WTC11 (cell line): ENCODE measurements around the gene SPATC1L.

Source experiments
- CREB1 ChIP-seq: sonication (generic); formaldehyde crosslinking; IDR thresholded peaks from 2 replicates; pipeline ENCODE4 v1.8.0; 2023; ENCODE audit warnings: mild to moderate bottlenecking, missing genetic modification reagents
- CTCF ChIP-seq: fragments of 200-600 bp; IDR thresholded peaks from 2 replicates; pipeline ENCODE4 v1.8.0; 2022; ENCODE audit warnings: antibody characterized with exemption
- E2F5 ChIP-seq: sonication (generic); formaldehyde crosslinking; IDR thresholded peaks from 2 replicates; pipeline ENCODE4 v1.8.1; 2022; ENCODE audit warnings: mild to moderate bottlenecking, moderate library complexity, missing genetic modification reagents
- ERG ChIP-seq: fragments of 250-450 bp; sonication (Bioruptor Pico); IDR thresholded peaks from 2 replicates; pipeline ENCODE4 v1.8.0; 2021; ENCODE audit warnings: mild to moderate bottlenecking
- KAT7 ChIP-seq: sonication (generic); formaldehyde crosslinking; IDR thresholded peaks from 2 replicates; pipeline ENCODE4 v1.8.1; 2023; ENCODE audit warnings: missing genetic modification reagents, mild to moderate bottlenecking, borderline replicate concordance
- MAX ChIP-seq: sonication (generic); formaldehyde crosslinking; IDR thresholded peaks from 2 replicates; pipeline ENCODE4 v1.8.0; 2022; ENCODE audit warnings: mild to moderate bottlenecking, missing genetic modification reagents
- MXD4 ChIP-seq: fragments of 250-450 bp; sonication (Bioruptor Pico); IDR thresholded peaks from 2 replicates; pipeline ENCODE4 v1.8.0; 2021; ENCODE audit warnings: mild to moderate bottlenecking, moderate library complexity, borderline replicate concordance
- NR3C1 ChIP-seq: sonication (generic); formaldehyde crosslinking; conservative IDR thresholded peaks from 2 replicates; pipeline ENCODE4 v1.8.1; 2023; ENCODE audit warnings: low read depth, mild to moderate bottlenecking, missing genetic modification reagents
- PRRX2 ChIP-seq: fragments of 250-450 bp; sonication (Bioruptor Pico); IDR thresholded peaks from 2 replicates; pipeline ENCODE4 v1.8.0; 2021; ENCODE audit warnings: mild to moderate bottlenecking
- SMAD3 ChIP-seq: sonication (generic); formaldehyde crosslinking; IDR thresholded peaks from 2 replicates; pipeline ENCODE4 v1.8.0; 2022; ENCODE audit warnings: missing genetic modification reagents, mild to moderate bottlenecking, borderline replicate concordance
- ZNF423 ChIP-seq: fragments of 250-450 bp; sonication (Bioruptor Pico); IDR thresholded peaks from 2 replicates; pipeline ENCODE4 v2.1.2; 2022; ENCODE audit warnings: mild to moderate bottlenecking, moderate library complexity

GRCh38 chr21:46222436-46223116 is 38.3 kb upstream of the SPATC1L start:
- TF ChIP-seq CREB1 (no peak), PRRX2 (CRISPR knock-in tag) (no peak), CTCF (no peak), KAT7 (CRISPR knock-in tag) (no peak), SMAD3 (CRISPR knock-in tag) (no peak), NR3C1 (CRISPR knock-in tag) (no peak), ZNF423 (CRISPR knock-in tag) (no peak), MAX (CRISPR knock-in tag) (no peak), ERG (CRISPR knock-in tag) (no peak), MXD4 (CRISPR knock-in tag) (no peak), E2F5 (CRISPR knock-in tag) (no peak)
